SK-N-SH treated with all-trans-retinoic acid at 6 μM for 48 hours (cell line): ENCODE results near the gene CHSY3.

ENCODE experiments used
- CSRNP3 ChIP-seq: fragments of 250-450 bp; sonication (Bioruptor Pico); IDR thresholded peaks from 2 replicates; pipeline ENCODE4 v1.5.1; 2021; ENCODE audit warnings: mild to moderate bottlenecking, moderate library complexity
- PATZ1 ChIP-seq: fragments of 250-450 bp; sonication (Bioruptor Pico); IDR thresholded peaks from 2 replicates; pipeline ENCODE4 v1.8.0; 2020; ENCODE audit warnings: mild to moderate bottlenecking, moderate library complexity, borderline replicate concordance
- POU6F1 ChIP-seq: fragments of 250-450 bp; sonication (Bioruptor Pico); IDR thresholded peaks from 2 replicates; pipeline ENCODE4 v1.8.0; 2021; ENCODE audit warnings: low read depth, mild to moderate bottlenecking, moderate library complexity, borderline replicate concordance
- PPARA ChIP-seq: fragments of 250-450 bp; sonication (Bioruptor Pico); IDR thresholded peaks from 2 replicates; pipeline ENCODE4 v1.5.0; 2020; ENCODE audit warnings: mild to moderate bottlenecking, borderline replicate concordance
- TCF4 ChIP-seq: fragments of 250-450 bp; sonication (Bioruptor Pico); IDR thresholded peaks from 2 replicates; pipeline ENCODE4 v1.8.0; 2021; ENCODE audit warnings: mild to moderate bottlenecking, moderate library complexity, borderline replicate concordance
- TOX ChIP-seq: fragments of 250-450 bp; sonication (Bioruptor Pico); IDR thresholded peaks from 2 replicates; pipeline ENCODE4 v1.8.0; 2021; ENCODE audit warnings: mild to moderate bottlenecking, moderate library complexity, borderline replicate concordance
- ZFP3 ChIP-seq: fragments of 250-450 bp; sonication (Bioruptor Pico); IDR thresholded peaks from 2 replicates; pipeline ENCODE4 v1.5.0; 2020; ENCODE audit warnings: mild to moderate bottlenecking, moderate library complexity

GRCh38 chr5:130183115-130183514 is 278.9 kb downstream of the CHSY3 start:
- TF ChIP-seq CSRNP3 (CRISPR knock-in tag): no peak
- TF ChIP-seq TOX: no peak
- TF ChIP-seq PATZ1 (CRISPR knock-in tag): no peak
- TF ChIP-seq POU6F1 (CRISPR knock-in tag): no peak
- no peak for TF ChIP-seq PPARA (CRISPR knock-in tag)
- no peak for TF ChIP-seq ZFP3 (CRISPR knock-in tag)
- no peak for TF ChIP-seq TCF4 (CRISPR knock-in tag)
